ENCODE results near the gene MMP19. TPM values are rescaled to one million over a fixed set of nuclear protein-coding genes. Genes with fewer than 3 reads are reported as not detected.
A peak's percentile ranks its signal among the peaks of the same experiment; 100 is the strongest.
"Not testable (repeated sequence)": the region's sequence is repeated elsewhere in the genome, so short reads cannot be mapped to it uniquely, and the experiment has no call there.

The MMP19 gene
- polyA plus RNA-seq, 3 donors = 0.61 to 1.2 (median 0.77) TPM

DNA sequence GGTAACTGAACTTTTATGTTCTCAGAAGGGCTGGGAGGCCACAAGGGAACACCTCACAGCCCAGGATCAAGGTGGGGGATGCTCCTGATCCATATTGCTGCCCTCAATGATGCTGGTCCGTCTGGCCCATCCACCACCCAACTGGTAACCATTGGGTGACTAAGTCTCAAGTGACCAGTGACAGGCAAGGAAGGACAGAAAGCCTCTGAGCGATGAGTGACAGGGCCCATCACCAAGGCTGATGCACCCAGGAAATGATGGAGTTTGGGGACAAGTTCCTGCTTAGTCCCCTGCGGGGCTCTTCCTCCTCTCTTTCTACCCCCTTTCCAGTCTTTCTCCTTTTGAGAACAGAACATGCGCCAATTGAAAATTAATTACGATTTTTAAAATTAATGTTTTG lies 2.6 kb upstream of the MMP19 start:
- DNase-seq = no peak

DNA sequence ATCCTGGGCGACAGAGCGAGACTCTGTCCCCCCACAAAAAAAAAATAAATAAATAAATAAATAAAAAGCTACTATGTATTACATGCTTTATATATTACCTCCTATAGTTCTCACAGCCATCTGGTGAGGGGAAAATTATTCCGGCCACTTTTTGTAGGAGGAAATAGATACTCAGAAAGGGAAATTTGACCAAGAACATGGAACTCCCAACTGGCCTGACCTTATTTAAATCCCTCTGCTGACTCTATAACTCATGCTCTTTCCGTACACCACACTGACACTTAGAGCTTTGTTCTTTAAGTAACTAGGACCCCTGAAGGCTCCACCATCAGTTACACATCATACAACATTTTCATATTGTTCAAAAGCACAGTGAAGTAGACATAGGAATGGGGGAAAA lies 2.2 kb upstream of the MMP19 start:
- DNase-seq = no peak

DNA sequence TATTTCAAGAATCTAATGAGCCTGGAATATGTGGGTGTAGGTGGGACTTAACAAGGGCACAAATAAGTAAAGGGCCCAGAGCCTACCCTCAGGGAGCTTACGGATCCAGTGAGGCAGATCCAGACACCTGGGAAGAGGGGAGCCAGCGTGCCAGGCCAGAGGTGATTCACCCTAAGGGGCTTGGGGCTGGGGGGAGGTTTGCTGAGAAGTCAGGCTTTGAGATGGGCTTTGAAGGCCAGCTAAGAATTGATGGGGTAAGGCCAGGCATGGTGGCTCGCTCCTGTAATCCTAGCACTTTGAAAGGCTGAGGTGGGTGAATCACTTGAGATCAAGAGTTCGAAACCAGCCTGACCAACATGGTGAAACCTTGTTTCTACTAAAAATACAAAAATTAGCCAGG lies 695 bp upstream of the MMP19 start:
- no peak for DNase-seq

DNA sequence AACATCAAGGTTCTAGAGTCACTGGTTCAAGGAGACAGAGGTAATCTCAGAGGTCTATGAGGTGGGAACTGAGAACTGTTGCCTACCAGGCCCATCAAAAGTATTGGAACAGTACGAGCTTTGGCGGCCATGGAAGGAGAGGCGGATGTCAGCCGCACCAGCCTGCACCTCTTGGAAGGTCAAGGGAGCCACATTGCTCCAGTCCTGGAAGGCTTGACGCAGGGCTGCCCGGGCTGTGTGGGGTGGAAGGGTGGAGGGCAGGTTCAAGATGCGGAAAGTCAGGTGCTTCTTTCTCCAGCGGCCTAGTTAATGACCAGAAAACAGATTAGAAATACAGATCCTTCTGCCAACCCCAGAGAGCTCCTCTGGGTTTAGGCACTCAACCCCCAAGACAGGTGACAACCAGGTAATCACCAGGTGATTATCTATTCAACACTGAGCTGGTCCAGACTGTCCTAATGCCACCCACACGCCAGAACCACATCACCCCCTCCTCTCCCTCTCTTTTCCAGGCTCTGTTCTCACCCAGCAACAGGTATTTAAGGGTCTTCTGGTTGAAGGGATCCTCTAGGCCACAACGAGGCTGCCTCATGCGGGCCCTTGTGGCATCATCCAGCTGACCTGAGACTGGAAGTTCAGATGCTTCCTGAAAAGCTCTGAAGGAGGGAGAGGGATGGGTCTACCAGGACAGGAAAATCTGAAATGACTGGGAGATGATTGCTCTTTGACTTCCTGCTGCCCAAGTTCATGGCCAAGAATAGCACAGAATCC lies 2.0 kb downstream of the MMP19 start:
- no peak for DNase-seq

DNA sequence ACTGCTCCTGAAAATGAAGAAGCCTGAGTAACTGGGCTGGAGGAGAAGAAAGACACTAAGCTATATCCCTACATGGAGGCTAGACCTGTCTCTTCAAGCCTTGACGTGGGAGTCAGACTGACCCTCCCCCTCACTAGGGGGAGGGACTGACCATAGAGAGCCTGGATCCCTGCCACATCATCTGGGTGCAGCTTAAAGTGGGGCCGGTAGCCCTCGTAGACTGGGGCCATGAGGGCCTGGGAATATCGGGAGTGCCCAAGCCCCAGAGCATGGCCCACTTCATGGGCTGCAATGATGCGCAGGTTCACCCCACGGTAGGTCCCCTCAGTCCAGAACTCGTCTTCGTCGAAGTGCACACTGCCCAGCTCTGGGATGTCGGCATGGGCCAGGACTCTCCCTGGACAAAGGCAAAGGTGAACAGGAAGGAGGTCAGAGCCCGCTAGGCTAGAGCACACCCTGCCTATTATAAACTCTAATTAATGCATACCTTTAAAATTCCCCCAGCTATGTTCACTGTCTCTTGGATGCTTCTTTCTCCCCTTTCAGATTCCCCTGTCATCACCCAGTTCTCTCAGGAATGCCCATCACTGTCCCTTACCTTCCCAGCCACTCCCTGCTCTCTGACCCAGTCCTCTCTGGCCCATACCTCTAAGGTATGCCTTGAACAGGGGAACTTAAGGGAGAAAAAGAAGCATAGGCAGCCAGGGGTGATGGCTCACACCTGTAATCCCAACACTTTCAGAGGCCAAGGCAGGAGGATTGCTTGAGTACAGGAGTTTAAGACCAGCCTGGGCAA lies 3.2 kb downstream of the MMP19 start:
- DNase-seq = no peak

DNA sequence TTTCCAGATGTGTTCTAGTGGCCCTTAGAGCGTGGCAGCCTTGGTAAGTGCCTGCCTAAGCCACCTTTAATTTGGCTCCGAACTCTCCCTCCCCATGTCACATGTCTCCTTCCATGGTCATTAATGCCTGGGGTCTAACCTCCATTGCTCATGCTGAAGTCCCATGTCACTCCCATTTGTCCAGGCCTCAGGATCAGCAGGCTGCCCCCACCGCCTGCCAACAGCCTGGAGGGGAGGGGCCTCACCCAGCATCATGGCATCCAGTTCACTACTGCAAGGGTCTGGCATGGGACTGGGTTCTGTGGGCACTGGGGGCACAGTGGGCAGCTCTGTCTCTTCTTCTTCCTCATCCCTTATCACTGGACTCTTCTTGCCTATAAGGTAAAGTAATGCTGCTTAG lies 4.4 kb downstream of the MMP19 start:
- no peak for DNase-seq

DNA sequence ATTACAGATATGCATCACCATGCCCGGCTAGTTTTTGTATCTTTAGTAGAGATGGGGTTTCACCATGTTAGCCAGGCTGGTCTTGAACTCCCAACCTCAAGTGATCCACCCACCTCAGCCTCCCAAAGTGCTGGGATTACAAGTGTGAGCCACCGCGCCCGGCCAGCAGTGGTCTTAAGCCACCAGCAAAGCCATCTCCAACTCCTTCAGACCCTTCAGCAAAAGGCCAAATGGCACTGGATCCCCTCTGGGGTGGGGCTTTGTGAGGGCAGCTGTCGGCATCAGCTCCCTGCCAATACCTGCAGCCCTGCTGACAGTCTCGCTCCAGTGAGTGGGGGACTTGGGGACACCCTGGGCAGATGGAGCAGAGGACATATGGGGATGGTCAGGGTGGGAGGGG lies 8.3 kb downstream of the MMP19 start:
- DNase-seq = not testable (repeated sequence)

DNA sequence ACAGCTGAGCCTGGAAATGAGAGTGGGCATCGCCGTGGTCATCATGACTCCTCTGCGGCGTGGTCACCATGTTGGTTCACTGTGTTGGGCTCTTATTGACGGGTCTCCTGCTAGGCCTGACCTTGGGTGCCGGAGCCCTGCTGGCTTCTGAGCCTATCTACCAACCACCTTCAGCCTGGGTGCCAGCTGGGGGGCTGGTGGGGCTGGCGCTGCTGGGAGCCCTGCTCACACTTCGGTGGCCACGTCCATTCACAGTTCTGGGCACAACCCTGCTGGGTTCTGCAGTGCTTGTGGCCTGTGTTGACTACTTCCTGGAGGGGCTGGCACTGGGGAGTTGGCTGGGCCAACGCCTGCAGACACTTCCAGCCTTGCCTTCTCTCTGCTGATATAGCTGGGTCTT lies 9.7 kb downstream of the MMP19 start:
- DNase-seq = no peak

DNA sequence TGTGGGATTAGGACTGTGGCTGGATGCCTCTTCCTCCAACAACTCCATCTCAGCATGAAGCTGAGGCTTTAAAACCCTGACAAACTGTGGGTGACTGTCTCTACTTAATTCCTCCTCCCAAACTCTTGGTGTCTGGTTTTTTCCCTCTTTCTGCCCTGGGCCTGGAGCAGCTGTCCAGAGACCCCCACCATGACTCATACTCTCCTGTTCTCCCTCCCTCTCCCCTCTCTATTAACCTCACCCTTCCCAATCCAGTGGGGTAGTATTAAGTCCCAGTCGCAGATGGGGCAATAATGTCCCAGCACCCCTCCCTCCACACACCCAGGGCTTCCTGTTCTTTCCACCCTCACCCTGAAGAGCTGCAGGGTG lies 11.3 kb downstream of the MMP19 start:
- no peak for DNase-seq

DNA sequence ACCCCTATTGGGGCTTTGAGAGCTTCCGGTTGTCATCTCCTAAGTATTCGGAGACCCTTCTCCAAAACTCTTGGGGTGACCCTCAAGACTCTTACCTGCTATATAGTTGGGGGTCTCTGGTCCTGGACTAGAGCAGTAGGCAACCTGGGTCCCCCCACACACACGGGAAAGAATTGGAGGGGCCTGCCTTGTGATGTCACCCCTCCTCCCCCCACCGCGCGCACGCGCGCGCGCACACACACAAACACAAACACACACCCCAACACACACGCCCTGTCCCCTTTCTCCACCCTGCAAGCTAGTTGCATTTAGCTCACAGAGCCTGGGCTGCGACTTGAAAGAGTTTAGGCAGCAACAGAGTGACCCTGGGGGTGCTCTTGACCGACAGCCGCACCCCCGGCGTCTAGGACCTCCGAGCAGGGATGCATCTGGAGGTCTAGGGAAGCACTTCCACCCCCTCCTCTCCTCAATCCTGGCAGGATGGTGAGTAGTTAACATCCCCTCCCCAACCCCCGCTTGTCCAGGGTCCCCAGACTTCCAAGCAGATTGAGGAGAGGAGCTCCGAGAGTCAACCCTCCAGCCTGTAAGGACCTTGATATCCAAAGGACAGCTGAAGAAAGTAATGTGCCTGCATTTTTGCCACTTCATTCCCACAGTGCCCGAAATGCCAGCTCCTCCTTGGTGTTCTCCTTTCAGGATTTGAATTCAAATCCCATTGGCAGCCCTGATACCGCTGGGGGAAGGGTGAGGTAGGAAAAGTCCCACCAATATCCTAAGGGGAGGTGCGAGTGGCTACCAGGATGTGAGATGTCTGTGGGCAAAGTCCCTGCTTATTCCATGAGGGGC lies 11.9 kb downstream of the MMP19 start:
- DNase-seq = peak; percentile 87

DNA sequence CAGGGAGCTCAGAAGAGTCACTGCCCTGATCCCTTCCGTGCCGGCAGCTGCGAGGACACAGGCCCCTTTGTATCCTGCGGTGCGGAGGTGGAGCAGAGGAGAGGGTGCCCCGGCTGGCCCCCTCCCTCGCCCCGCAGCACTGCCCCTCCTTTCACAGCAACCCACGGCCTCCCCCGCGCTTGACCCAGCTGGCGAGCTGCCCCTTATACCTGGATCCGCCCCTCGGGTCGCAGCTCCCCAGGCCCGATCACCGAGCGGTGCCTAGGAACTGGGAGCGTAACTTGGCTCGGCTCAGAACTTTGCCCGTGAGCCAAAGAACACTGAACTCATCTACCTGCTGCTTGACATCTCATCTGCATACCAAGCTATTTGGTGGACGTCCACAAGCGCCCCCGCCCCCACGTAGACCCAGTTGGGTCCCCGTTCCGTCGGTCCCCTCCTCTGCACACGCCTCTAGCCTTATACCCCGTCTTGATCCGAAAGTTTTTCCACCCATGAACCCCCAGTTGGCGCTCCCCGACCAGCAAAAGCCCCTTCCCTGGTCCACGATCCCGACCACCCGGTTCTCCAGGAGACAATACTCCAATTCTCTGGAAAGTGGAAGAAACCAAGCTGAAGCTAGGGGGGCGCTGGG lies 12.7 kb downstream of the MMP19 start:
- DNase-seq = peak; percentile 83

DNA sequence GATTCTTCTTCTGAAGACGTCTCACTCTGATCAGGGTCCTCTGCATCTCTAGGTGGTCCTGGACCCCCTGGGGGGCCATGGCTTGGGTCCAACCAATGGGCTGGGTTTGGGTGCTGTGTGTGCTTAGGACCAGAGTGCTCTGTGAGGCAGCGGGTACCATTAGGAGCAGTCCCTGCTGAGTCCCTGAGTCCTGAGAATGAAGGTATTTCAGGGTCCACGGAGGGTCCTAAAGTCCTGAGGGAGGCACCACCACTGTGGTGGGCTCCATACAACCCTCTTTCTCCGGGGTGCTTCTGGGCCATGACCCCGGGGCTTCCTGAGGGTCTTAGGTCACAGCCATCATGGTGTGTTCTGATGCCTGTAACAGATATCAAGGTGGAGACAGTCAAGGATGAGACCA lies 14.4 kb downstream of the MMP19 start:
- no peak for DNase-seq

DNA sequence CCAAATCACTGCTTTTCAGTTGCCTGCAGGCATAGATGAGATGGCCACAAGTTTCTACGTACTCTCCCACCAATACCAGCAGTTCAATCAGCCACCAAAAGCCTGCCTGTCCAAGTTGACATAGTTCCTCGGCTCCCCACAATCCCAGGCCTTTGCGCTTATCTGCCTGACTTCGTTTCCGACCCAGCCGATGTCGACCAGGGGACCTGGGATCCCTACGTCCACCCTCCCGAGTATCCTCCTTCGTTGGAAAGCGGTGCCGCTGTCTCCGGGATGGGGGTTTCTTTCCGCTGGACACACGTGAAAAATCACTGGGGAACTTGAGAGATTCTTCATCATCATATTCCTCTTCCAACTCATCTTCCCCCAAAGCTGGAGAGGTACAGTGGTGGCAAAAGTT lies 14.9 kb downstream of the MMP19 start:
- DNase-seq = no peak

DNA sequence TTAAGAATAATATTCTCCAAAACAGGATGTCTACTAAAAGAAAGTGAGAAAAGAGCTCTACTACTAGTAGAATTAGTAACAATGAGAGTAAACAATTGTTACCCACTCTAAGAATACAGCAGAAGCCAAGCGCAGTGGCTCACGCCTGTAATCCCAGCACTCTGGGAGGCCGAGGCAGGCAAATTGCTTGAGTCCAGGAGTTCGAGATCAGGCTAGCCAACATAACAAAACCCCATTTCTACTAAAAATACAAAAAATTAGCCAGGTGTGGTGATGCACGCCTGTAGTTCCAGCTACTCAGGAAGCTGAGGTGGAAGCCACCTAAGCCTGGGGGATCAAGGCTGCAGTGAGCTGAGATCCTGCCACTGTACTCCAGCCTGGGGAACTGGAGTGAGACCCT lies 18.0 kb downstream of the MMP19 start:
- no peak for DNase-seq

DNA sequence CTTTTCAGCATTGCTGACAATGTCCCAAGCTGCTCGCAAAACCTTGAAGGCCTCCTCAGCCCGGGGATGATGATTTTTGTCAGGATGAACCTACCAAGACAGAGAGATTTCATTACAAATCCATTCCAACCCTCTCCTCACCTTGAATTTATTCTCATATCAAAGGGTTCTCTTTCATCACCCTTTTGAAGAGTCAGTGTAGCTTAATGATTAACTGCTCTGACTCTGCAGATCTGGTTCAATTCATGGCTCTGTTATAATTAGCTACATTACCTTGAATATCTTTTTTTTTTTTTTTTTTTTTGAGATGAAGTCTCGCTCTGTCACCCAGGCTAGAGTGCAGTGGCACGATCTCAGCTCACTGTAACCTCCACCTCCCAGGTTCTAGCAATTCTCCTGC lies 19.3 kb downstream of the MMP19 start:
- no peak for DNase-seq

DNA sequence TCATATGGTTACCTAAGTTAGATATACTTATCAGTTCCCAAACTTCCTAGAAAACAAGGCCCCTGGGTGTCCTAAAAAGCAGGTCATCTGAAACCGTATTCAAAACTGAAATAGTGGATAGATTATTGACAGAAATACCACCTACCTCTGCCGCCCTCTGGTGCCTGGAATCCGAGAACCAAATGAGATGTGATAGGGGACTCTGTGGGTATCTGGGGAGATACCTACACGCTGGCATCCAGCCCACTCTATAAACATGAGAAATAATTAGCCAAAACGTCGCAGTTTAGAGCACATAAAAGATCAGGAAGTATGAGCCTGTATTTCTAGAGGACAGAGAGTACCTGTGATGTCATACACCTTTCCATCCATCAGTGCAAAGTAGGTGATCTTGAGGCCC lies 20.5 kb downstream of the MMP19 start:
- DNase-seq = no peak

DNA sequence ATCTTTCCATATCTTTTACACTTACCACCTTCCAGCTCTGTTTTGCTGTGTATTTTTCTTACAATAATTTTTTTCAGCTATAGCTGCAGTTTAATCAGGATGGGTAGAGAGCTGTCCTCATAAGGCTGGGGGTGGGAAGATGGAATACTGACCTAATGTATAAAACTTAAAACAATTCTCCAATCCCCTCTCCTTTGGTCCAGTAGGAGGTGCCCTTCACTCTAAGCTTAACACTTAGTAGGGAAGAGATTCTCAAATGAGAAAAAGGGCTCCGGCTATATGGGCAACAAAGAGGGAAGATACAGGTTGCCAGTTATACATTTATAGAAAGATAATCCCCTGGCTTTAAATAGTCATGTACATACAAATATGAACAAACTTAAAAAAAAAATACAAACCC lies 22.1 kb downstream of the MMP19 start:
- no peak for DNase-seq

DNA sequence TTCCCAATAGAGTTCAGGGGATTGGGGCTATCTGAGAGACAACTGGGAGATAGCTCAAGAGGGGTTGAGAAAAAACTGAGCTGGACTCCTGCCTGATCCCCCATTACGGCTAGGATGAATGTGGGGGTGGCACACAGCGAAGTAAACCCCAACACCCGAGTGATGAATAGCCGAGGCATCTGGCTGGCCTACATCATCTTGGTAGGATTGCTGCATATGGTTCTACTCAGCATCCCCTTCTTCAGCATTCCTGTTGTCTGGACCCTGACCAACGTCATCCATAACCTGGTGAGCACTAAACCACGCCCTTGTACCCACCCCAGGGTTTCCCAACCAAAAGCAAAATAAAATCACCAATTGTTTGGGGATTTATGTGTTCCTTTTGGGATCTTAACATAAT lies 23.9 kb downstream of the MMP19 start:
- no peak for DNase-seq

DNA sequence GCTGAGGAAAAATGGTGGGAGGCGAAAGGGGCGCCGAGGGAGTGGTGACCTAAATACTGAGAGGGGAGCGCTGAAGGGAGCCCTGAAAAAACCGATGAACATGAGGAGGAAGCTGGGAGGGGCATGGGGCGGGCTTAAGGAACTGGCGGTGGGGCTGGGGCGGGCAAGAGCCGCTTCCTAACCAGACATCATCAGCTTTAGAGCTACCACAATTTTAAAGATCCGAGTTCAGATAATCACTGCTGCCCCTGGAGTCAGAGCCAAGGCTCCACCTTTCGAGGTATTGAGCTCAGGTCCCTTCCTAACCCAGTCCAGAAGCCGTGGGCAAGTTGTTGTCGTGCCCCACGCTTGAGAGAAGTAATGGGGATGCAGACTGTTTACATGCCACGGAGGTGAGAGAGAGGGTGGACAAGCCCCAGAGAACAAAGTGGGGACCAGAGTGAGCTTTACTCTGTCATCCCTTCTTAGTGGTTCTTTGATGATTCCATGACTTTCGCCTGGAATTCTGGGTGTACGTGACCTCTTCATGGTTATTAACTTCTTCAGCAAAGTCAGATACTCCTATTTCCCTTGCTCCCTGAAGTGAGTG lies 24.5 kb downstream of the MMP19 start:
- no peak for DNase-seq

DNA sequence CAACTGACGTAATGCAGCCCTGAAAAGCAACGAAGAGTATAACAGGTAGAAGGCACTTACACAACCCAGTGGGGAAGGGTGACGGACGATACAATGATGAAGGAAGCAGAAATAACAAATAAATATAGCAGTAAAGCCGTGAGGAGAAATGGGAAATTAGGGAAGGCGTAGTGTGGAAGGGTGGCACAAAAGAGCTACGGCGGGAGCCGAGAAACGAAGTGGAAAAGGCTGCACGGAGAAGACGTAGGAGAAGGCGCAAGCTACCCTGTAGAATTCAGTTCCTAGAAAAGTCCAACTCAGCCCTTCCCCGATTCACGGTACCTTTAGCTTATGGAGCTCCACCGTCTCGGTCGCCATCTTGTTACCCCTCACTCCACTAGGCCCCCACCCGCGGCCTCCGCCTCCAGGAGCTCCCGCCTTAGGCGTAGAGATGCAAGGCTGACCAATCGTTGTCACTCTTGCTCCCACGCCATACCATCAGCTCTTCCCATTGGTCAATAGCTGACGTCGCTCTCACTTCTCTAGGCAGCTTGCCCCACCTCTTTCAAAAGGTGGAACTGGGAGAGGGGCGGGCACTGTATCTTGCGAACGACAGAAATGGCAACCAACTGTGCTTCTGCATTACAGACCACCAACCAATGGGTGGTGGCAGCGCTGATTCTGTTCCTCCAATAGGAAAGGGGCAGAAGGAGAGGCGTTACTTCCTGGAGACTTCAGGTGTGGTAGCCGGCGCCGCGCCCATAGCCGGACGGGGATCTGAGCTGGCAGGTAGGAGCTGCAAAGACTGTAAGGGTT lies 25.2 kb downstream of the MMP19 start, which contains the start of the genes ORMDL2 and SARNP:
Gene ORMDL2, plus strand, starts transcription at position 697 of the 795 bp plus-strand sequence. CDS start 959 bp downstream, outside the sequence.
Gene SARNP, minus strand, starts transcription at position 380 of the 795 bp plus-strand sequence. Its CDS starts 23 bp downstream, at position 357.
- DNase-seq = peak; percentile 100

Data from renal pelvis (tissue), 4 donors.